K562 (cell line): ENCODE data around the gene PLEKHB1. TPM values are rescaled to one million over a fixed set of nuclear protein-coding genes. Genes with fewer than 3 reads are reported as not detected.

Experiments
- ATAC-seq: fragments of 200-7000 bp; cut with Tn5 transposase; 3 replicates; pipeline ENCODE4 v1.9.1; 2020; ENCODE audit warnings: moderate library complexity
- BruUV-seq: library from RNA; stranded (reverse); fragments of 400-500 nt; replicated peaks from 2 replicates; lab custom pipeline; 2021; lab: Mats Ljungman, UMichigan
- CTCF ChIA-PET: fragments of 300-600 bp; formaldehyde crosslinking; extraction: SDS; loops from one replicate; lab custom pipeline; 2021; ENCODE audit warnings: low intra/inter-chr PET ratio; lab: Yijun Ruan, JAX
- POLR2A ChIA-PET: fragments of 300-600, 350-650 bp; sonication (Branson Sonifier 250); formaldehyde crosslinking; extraction: SDS; loops from one replicate; lab custom pipeline; 2021; ENCODE audit warnings: antibody characterized with exemption, inconsistent platforms; lab: Yijun Ruan, JAX
- DNase-seq, 4 experiments: peaks; one replicate each; pipeline versions ENCODE4 v3.0.0 to v3.0.0-alpha.2; 2011 to 2018; ENCODE audit warnings: low spot score in 3 of 4, mixed read lengths in 3 of 4; ENCODE audit errors: extremely low read depth in 1 of 4
- FAIRE-seq: peaks from 2 replicates; lab custom pipeline; 2011; peaks lifted over from hg19 to GRCh38; lab: Jason Lieb, UNC
- H2AFZ ChIP-seq: 2 replicates; pipeline ENCODE4 v1.6.0; 2011; ENCODE audit warnings: low read depth, low read length, control low read depth, inconsistent platforms
- H3K27ac ChIP-seq: fragments of 200-600 bp; 3 replicates; pipeline ENCODE4 v1.8.0; 2011; ENCODE audit warnings: low read depth, mild to moderate bottlenecking, control low read depth, inconsistent platforms, low read length, moderate library complexity, mixed read lengths; ENCODE audit errors: extremely low read depth
- H3K27me3 ChIP-seq, 2 experiments: fragments of 300-600 bp in 1 of 2; 2 replicates in 1 of 2; 3 replicates in 1 of 2; pipeline versions ENCODE4 v1.6.0 to v1.8.0; 2011; ENCODE audit warnings: inconsistent platforms in 2 of 2, low read length in 2 of 2, mild to moderate bottlenecking in 1 of 2, mixed read lengths in 1 of 2, moderate library complexity in 1 of 2; ENCODE audit not compliant: control insufficient read depth in 2 of 2, insufficient read depth in 2 of 2
- H3K36me3 ChIP-seq: fragments of 300-600 bp; 3 replicates; pipeline ENCODE4 v1.8.0; 2011; ENCODE audit warnings: mild to moderate bottlenecking, low read length, inconsistent platforms; ENCODE audit not compliant: control insufficient read depth, insufficient read depth
- H3K4me1 ChIP-seq, 2 experiments: fragments of 200-600 bp in 1 of 2; replicated peaks in 1 of 2; 2 replicates in 1 of 2; 3 replicates in 1 of 2; pipeline versions ENCODE4 v1.5.1 to v1.8.0; 2011; ENCODE audit warnings: inconsistent platforms in 2 of 2, low read length in 2 of 2, mild to moderate bottlenecking in 1 of 2, mixed read lengths in 1 of 2, moderate library complexity in 1 of 2; ENCODE audit not compliant: control insufficient read depth in 2 of 2, insufficient read depth in 2 of 2
- H3K4me2 ChIP-seq: 2 replicates; pipeline ENCODE4 v1.6.1; 2011; ENCODE audit warnings: low read length, control low read depth, inconsistent platforms, mixed read lengths; ENCODE audit not compliant: insufficient read depth
- H3K4me3 ChIP-seq: fragments of 200-600 bp; sonication (generic), shearing (Covaris generic); 2 replicates; pipeline ENCODE4 v1.5.1; 2016; ENCODE audit warnings: control low read depth, inconsistent platforms
- H3K79me2 ChIP-seq: fragments of 200-600 bp; 3 replicates; pipeline ENCODE4 v1.8.0; 2011; ENCODE audit warnings: low read length, inconsistent platforms; ENCODE audit not compliant: control insufficient read depth, insufficient read depth
- H3K9ac ChIP-seq, 2 experiments: 2 replicates each; pipeline versions ENCODE4 v1.6.0 to v1.6.1; 2011; ENCODE audit warnings: low read depth in 2 of 2, low read length in 2 of 2, control low read depth in 1 of 2, inconsistent platforms in 1 of 2, mild to moderate bottlenecking in 1 of 2, mixed read lengths in 1 of 2; ENCODE audit not compliant: insufficient read depth in 1 of 2
- H3K9me1 ChIP-seq: one replicate; pipeline ENCODE4 v1.6.0; 2011; ENCODE audit warnings: inconsistent platforms, mild to moderate bottlenecking, low read length, moderate library complexity; ENCODE audit not compliant: control insufficient read depth, insufficient read depth
- H3K9me3 ChIP-seq: replicated peaks from 2 replicates; pipeline ENCODE4 v1.5.1; 2011; ENCODE audit warnings: low read depth, low read length, inconsistent platforms; ENCODE audit not compliant: control insufficient read depth, insufficient read depth
- H4K20me1 ChIP-seq: replicated peaks from 2 replicates; pipeline ENCODE4 v1.6.1; 2011; ENCODE audit warnings: low read length, inconsistent platforms, mixed read lengths; ENCODE audit not compliant: control insufficient read depth, insufficient read depth
- BCOR ChIP-seq: fragments of 450-650 bp; IDR thresholded peaks from 2 replicates; pipeline ENCODE4 v1.6.1; 2016
- DACH1 ChIP-seq: fragments of 450-650 bp; IDR thresholded peaks from 2 replicates; pipeline ENCODE4 v1.6.1; 2018; ENCODE audit not compliant: partially characterized antibody
- HDAC8 ChIP-seq: fragments of 450-650 bp; IDR thresholded peaks from 2 replicates; pipeline ENCODE4 v1.6.1; 2016; ENCODE audit warnings: mild to moderate bottlenecking, missing genetic modification characterization, moderate library complexity, missing compliant biosample characterization
- HMGN3 ChIP-seq: IDR thresholded peaks from 2 replicates; pipeline ENCODE4 v1.6.1; 2011; ENCODE audit warnings: borderline replicate concordance, low read depth, mild to moderate bottlenecking, mixed read lengths, low read length; ENCODE audit not compliant: insufficient read length; ENCODE audit errors: extremely low read depth
- MAZ ChIP-seq, 2 experiments: fragments of 450-650 bp in 1 of 2; sonication (generic) in 1 of 2; formaldehyde crosslinking; IDR thresholded peaks in 1 of 2; conservative IDR thresholded peaks in 1 of 2; 2 replicates each; pipeline versions ENCODE4 v1.4.0 to v1.5.0; 2020; ENCODE audit warnings: mild to moderate bottlenecking in 1 of 2, missing genetic modification reagents in 1 of 2
- MBD1 ChIP-seq: fragments of 250-450 bp; sonication (Bioruptor Pico); IDR thresholded peaks from 2 replicates; pipeline ENCODE4 v1.8.0; 2022; ENCODE audit warnings: inconsistent platforms
- NR2C2 ChIP-seq, 2 experiments: fragments of 200-800 bp in 1 of 2; sonication (Bioruptor generic) in 1 of 2; sonication (generic) in 1 of 2; formaldehyde crosslinking in 1 of 2; IDR thresholded peaks; 2 replicates each; pipeline versions ENCODE4 v1.6.1 to v1.8.0; 2016 to 2022; ENCODE audit warnings: mild to moderate bottlenecking in 1 of 2, missing compliant biosample characterization in 1 of 2, missing genetic modification characterization in 1 of 2, missing genetic modification reagents in 1 of 2
- PRMT5 ChIP-seq: sonication (generic); formaldehyde crosslinking; IDR thresholded peaks from 2 replicates; pipeline ENCODE4 v1.5.0; 2020; ENCODE audit warnings: missing genetic modification reagents
- PTBP1 ChIP-seq: fragments of 200-400 bp; formaldehyde crosslinking; IDR thresholded peaks from 2 replicates; pipeline ENCODE4 v1.6.1; 2017; ENCODE audit warnings: low read depth, low read length
- TEAD1 ChIP-seq, 2 experiments: fragments of 450-650 bp in 1 of 2; sonication (generic) in 1 of 2; formaldehyde crosslinking; IDR thresholded peaks; 2 replicates each; pipeline versions ENCODE4 v1.4.0 to v1.8.0; 2020 to 2022; ENCODE audit warnings: mild to moderate bottlenecking in 2 of 2, missing genetic modification reagents in 1 of 2
- USF2 ChIP-seq: sonication (generic); formaldehyde crosslinking; IDR thresholded peaks from 2 replicates; pipeline ENCODE4 v1.5.0; 2020; ENCODE audit warnings: missing genetic modification reagents
- ZNF140 ChIP-seq: fragments of 250-450 bp; sonication (Bioruptor Pico); IDR thresholded peaks from 2 replicates; pipeline ENCODE4 v1.8.0; 2021; ENCODE audit warnings: moderate library complexity, mild to moderate bottlenecking, inconsistent platforms
- ZNF75A ChIP-seq: fragments of 450-650 bp; formaldehyde crosslinking; IDR thresholded peaks from 2 replicates; pipeline ENCODE4 v1.4.0; 2020; ENCODE audit warnings: mild to moderate bottlenecking
- ZNF77 ChIP-seq: fragments of 250-450 bp; sonication (Bioruptor Pico); IDR thresholded peaks from 2 replicates; pipeline ENCODE4 v1.5.0; 2020
- WGBS: fragments of 100-300 bp; shearing (Covaris generic); methylation state at CpG from one replicate; pipeline ENCODE4 v1.1.6; 2016; ENCODE audit warnings: low coverage, mixed read lengths; ENCODE audit not compliant: insufficient coverage; ENCODE audit errors: missing lambda C conversion rate; 5-methylcytosine and 5-hydroxymethylcytosine counted together
- in situ Hi-C: fragments of 300-500 bp; cut with MboI; formaldehyde crosslinking; loops from 4 replicates; pipeline ENCODE4 v1.15.0; 2018; ENCODE audit warnings: inconsistent platforms, mixed read lengths
- intact Hi-C: fragments of 100-400 bp; cut with micrococcal nuclease; formaldehyde crosslinking; loops from 2 replicates; pipeline ENCODE4 v1.14.2; 2022
- polyA plus RNA-seq, 8 experiments: library from polyadenylated mRNA; depleted of rRNA in 4 of 8; stranded (reverse) in 5 of 8; unstranded in 3 of 8; fragments of >200 nt; fragmentation: Nextera tagmentation in 2 of 8; fragmentation: Illumina TruSeq in 1 of 8; extraction: Ambion mirVana in 2 of 8; extraction: Trizol in 1 of 8; gene quantifications; 2 replicates each; pipeline versions ENCODE4 v1.2.1 to v1.2.3, GENCODE V29; 2011 to 2014; ENCODE audit warnings: inconsistent platforms in 1 of 8, missing spikeins in 1 of 8
- total RNA-seq, 7 experiments: library from RNA; depleted of rRNA in 6 of 7; stranded (reverse); fragments of >200 nt in 6 of 7; fragmentation: Illumina TruSeq in 2 of 7; extraction: Trizol in 2 of 7; gene quantifications; 2 replicates each; pipeline versions ENCODE4 v1.2.1 to v1.2.3, GENCODE V29; 2011 to 2021; ENCODE audit warnings: low replicate concordance in 1 of 7
- TF ChIP-seq, protein P1 (sequence below): sonication (generic); formaldehyde crosslinking; IDR thresholded peaks from 2 replicates; pipeline ENCODE4 v1.8.0; 2022; ENCODE audit warnings: mild to moderate bottlenecking, missing genetic modification reagents
- TF ChIP-seq, protein P2 (sequence below): sonication (generic); formaldehyde crosslinking; IDR thresholded peaks from 2 replicates; pipeline ENCODE4 v1.8.1; 2022; ENCODE audit warnings: missing genetic modification reagents

Gene PLEKHB1
- total and polyA plus RNA-seq, 9 of the 15 experiments (the other 6 are each of a cell fraction or from before 2014, with no cell fraction given) = 0.07 to 0.62 (median 0.17) TPM; not detected in 2

DNA sequence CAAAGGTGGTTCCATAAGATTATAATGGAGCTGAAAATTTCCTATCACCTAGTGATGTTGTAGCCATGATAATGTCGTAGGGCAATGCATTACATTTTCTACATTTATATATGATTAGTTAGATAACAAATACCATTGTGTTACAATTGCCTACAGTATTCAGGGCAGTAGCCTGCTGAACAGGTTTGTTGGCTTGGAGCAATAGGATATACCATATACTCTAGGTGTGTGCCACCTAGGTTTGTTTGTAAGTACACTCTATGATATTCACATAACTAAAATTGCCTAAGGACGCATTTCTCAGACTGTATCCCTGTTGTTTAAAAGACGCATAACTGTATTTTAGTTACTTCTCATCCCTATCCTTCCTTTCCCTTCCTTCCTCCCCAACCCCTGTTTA, 13.6 kb downstream of the PLEKHB1 start (continued):
- TF ChIP-seq ZNF77 (CRISPR knock-in tag) (no peak), ZNF75A (CRISPR knock-in tag) (no peak), DACH1 (no peak)

DNA sequence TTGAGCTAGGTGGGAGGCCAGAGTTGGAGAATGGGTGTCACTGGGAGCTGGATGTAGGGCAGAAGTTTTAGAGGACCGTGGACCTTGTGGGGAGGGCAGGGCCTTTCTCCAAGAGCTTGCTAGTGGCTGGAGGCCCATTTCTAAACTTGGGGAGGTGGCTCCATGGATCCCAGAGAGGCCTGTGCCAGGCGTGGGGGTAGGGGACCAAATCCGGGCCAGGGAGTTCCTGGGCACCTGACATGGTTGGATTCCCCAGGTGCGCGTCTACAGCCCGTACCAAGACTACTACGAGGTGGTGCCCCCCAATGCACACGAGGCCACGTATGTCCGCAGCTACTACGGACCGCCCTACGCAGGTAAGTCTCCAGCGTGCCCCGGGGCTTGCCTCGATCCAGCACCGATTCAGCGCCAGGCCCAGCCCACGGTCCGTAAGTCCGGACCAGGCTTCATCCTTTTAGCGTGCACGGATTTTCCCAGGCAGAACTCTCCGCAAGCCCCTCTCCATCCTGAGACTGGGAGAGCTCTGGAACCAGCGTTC, 14.2 kb downstream of the PLEKHB1 start:
- no TSS peak for BruUV-seq
- H3K27me3 ChIP-seq = peaks cover 0 to 4% of the 10 kb centered on the region in 2 experiments; a peak in 1 of 5 replicates
- POLR2A ChIA-PET = interaction anchor here (0.6 to 1.8 kb wide), 4 partner anchors 12 to 262 kb away, joined by 3 to 9 read pairs (median 3); no protein-coding TSS in a partner anchor
- peak overlapping the region; percentile 96 for H2AFZ ChIP-seq
- no peaks in the 10 kb centered on the region for H3K79me2 ChIP-seq
- no peak for TF ChIP-seq PRMT5 (CRISPR knock-in tag)
- no peak for TF ChIP-seq PTBP1
- TF ChIP-seq NR2C2 (CRISPR knock-in tag; IDR thresholded peaks at IDR 0.05) = peak; percentile 33; the same call in 1 of the 2 replicates
- TF ChIP-seq NR2C2 (tag; IDR thresholded peaks at IDR 0.05) = no peak
- TF ChIP-seq, protein P1, sequence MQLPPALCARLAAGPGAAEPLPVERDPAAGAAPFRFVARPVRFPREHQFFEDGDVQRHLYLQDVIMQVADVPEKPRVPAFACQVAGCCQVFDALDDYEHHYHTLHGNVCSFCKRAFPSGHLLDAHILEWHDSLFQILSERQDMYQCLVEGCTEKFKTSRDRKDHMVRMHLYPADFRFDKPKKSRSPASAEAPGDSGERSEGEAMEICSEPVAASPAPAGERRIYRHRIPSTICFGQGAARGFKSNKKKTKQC (CRISPR knock-in tag) = no peak
- no peak for TF ChIP-seq BCOR
- no peak for TF ChIP-seq HDAC8
- TF ChIP-seq USF2 = no peak
- 0 out of 2 replicates have a peak, but pooled peaks have one; percentile 23 for TF ChIP-seq MBD1 (CRISPR knock-in tag)
- peak; percentile 39 for TF ChIP-seq HMGN3
- no peak for TF ChIP-seq MAZ (CRISPR knock-in tag; conservative IDR thresholded peaks at IDR 0.05 in 1 of 2, IDR thresholded peaks at IDR 0.05 in 1 of 2)
- TF ChIP-seq TEAD1 (CRISPR knock-in tag; IDR thresholded peaks at IDR 0.05) = no peak
- no peak for TF ChIP-seq ZNF140 (CRISPR knock-in tag)
- TF ChIP-seq, protein P2, sequence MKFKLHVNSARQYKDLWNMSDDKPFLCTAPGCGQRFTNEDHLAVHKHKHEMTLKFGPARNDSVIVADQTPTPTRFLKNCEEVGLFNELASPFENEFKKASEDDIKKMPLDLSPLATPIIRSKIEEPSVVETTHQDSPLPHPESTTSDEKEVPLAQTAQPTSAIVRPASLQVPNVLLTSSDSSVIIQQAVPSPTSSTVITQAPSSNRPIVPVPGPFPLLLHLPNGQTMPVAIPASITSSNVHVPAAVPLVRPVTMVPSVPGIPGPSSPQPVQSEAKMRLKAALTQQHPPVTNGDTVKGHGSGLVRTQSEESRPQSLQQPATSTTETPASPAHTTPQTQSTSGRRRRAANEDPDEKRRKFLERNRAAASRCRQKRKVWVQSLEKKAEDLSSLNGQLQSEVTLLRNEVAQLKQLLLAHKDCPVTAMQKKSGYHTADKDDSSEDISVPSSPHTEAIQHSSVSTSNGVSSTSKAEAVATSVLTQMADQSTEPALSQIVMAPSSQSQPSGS (CRISPR knock-in tag) = no peak
- H3K4me2 ChIP-seq = peak overlapping the region; percentile 63; the same call in 1 of the 2 replicates
- in situ Hi-C loops (no loop called here), intact Hi-C loops (loop anchor here (1.0 to 5.0 kb wide), 7 partner anchors 35 to 353 kb away; no protein-coding TSS in a partner anchor)
- peaks cover 6 to 12% of the 10 kb centered on the region in 2 experiments; a peak in 4 of 5 replicates for H3K4me1 ChIP-seq
- 34% methylated on average over 24 of the region's 25 CpGs for WGBS
- no peak for DNase-seq
- H3K9ac ChIP-seq = no peak overlapping the region
- H3K4me3 ChIP-seq = no peak overlapping the region
- H3K9me3 ChIP-seq = no peaks in the 10 kb centered on the region
- CTCF ChIA-PET = interaction anchor here (0.6 to 3.2 kb wide), 8 partner anchors 35 to 353 kb away, joined by 3 to 37 read pairs (median 8); no protein-coding TSS in a partner anchor
- no peak overlapping the region for H3K27ac ChIP-seq
- no peaks in the 10 kb centered on the region for H3K36me3 ChIP-seq
- H3K9me1 ChIP-seq = no peaks in the 10 kb centered on the region
- peak; percentile 24 for ATAC-seq
- FAIRE-seq = no peak
- peaks cover 4% of the 10 kb centered on the region; the same call in 1 of the 2 replicates for H4K20me1 ChIP-seq
